Measurements from ENCODE around the gene TBC1D24.

DNA sequence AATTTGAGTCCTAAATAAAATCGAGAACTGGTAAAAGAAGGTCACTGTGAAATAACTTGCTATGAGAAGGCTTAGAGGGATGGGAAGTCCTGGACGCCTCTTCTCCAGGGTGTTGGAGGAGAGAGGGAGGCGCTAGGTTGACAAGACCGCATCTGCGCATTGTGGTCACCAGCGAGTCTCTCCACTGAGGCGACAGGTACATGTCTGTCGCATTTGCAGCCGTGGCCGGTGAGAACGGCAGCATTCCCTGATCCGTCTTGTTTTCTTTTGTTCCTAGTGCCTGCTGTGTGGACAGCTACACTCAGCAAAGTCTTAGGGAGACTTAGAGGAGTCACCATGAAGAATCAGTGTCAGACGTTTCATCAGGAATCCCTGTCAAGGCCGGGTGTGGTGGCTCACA lies 30.8 kb downstream of the TBC1D24 start:
- no peak for TF ChIP-seq POLR2AphosphoS5 (IDR thresholded peaks at IDR 0.05)
- TF ChIP-seq, protein P1, sequence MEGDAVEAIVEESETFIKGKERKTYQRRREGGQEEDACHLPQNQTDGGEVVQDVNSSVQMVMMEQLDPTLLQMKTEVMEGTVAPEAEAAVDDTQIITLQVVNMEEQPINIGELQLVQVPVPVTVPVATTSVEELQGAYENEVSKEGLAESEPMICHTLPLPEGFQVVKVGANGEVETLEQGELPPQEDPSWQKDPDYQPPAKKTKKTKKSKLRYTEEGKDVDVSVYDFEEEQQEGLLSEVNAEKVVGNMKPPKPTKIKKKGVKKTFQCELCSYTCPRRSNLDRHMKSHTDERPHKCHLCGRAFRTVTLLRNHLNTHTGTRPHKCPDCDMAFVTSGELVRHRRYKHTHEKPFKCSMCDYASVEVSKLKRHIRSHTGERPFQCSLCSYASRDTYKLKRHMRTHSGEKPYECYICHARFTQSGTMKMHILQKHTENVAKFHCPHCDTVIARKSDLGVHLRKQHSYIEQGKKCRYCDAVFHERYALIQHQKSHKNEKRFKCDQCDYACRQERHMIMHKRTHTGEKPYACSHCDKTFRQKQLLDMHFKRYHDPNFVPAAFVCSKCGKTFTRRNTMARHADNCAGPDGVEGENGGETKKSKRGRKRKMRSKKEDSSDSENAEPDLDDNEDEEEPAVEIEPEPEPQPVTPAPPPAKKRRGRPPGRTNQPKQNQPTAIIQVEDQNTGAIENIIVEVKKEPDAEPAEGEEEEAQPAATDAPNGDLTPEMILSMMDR (IDR thresholded peaks at IDR 0.05): no peak
- no peak for TF ChIP-seq POLR2A (IDR thresholded peaks at IDR 0.05)
- no peak for TF ChIP-seq EP300 (IDR thresholded peaks at IDR 0.05)

All from sigmoid colon (tissue), 4 donors.